K562 (cell line): ENCODE results near the gene CSK. TPM values are rescaled to one million over a fixed set of nuclear protein-coding genes. Genes with fewer than 3 reads are reported as not detected.

Experiments used
- ATAC-seq: fragments of 200-7000 bp; cut with Tn5 transposase; 3 replicates; pipeline ENCODE4 v1.9.1; 2020; ENCODE audit warnings: moderate library complexity
- BruUV-seq: library from RNA; stranded (reverse); fragments of 400-500 nt; replicated peaks from 2 replicates; lab custom pipeline; 2021; lab: Mats Ljungman, UMichigan
- CTCF ChIA-PET: fragments of 300-600 bp; formaldehyde crosslinking; extraction: SDS; loops from one replicate; lab custom pipeline; 2021; ENCODE audit warnings: low intra/inter-chr PET ratio; lab: Yijun Ruan, JAX
- POLR2A ChIA-PET: fragments of 300-600, 350-650 bp; sonication (Branson Sonifier 250); formaldehyde crosslinking; extraction: SDS; loops from one replicate; lab custom pipeline; 2021; ENCODE audit warnings: antibody characterized with exemption, inconsistent platforms; lab: Yijun Ruan, JAX
- DNase-seq, 4 experiments: peaks; one replicate each; pipeline versions ENCODE4 v3.0.0 to v3.0.0-alpha.2; 2011 to 2018; ENCODE audit warnings: low spot score in 3 of 4, mixed read lengths in 3 of 4; ENCODE audit errors: extremely low read depth in 1 of 4
- FAIRE-seq: peaks from 2 replicates; lab custom pipeline; 2011; peaks lifted over from hg19 to GRCh38; lab: Jason Lieb, UNC
- H2AFZ ChIP-seq: 2 replicates; pipeline ENCODE4 v1.6.0; 2011; ENCODE audit warnings: low read depth, low read length, control low read depth, inconsistent platforms
- H3K27ac ChIP-seq: fragments of 200-600 bp; 3 replicates; pipeline ENCODE4 v1.8.0; 2011; ENCODE audit warnings: low read depth, mild to moderate bottlenecking, control low read depth, inconsistent platforms, low read length, moderate library complexity, mixed read lengths; ENCODE audit errors: extremely low read depth
- H3K27me3 ChIP-seq, 2 experiments: fragments of 300-600 bp in 1 of 2; 2 replicates in 1 of 2; 3 replicates in 1 of 2; pipeline versions ENCODE4 v1.6.0 to v1.8.0; 2011; ENCODE audit warnings: inconsistent platforms in 2 of 2, low read length in 2 of 2, mild to moderate bottlenecking in 1 of 2, mixed read lengths in 1 of 2, moderate library complexity in 1 of 2; ENCODE audit not compliant: control insufficient read depth in 2 of 2, insufficient read depth in 2 of 2
- H3K36me3 ChIP-seq: fragments of 300-600 bp; 3 replicates; pipeline ENCODE4 v1.8.0; 2011; ENCODE audit warnings: mild to moderate bottlenecking, low read length, inconsistent platforms; ENCODE audit not compliant: control insufficient read depth, insufficient read depth
- H3K4me1 ChIP-seq, 2 experiments: fragments of 200-600 bp in 1 of 2; replicated peaks in 1 of 2; 2 replicates in 1 of 2; 3 replicates in 1 of 2; pipeline versions ENCODE4 v1.5.1 to v1.8.0; 2011; ENCODE audit warnings: inconsistent platforms in 2 of 2, low read length in 2 of 2, mild to moderate bottlenecking in 1 of 2, mixed read lengths in 1 of 2, moderate library complexity in 1 of 2; ENCODE audit not compliant: control insufficient read depth in 2 of 2, insufficient read depth in 2 of 2
- H3K4me2 ChIP-seq: 2 replicates; pipeline ENCODE4 v1.6.1; 2011; ENCODE audit warnings: low read length, control low read depth, inconsistent platforms, mixed read lengths; ENCODE audit not compliant: insufficient read depth
- H3K4me3 ChIP-seq: fragments of 200-600 bp; sonication (generic), shearing (Covaris generic); 2 replicates; pipeline ENCODE4 v1.5.1; 2016; ENCODE audit warnings: control low read depth, inconsistent platforms
- H3K79me2 ChIP-seq: fragments of 200-600 bp; 3 replicates; pipeline ENCODE4 v1.8.0; 2011; ENCODE audit warnings: low read length, inconsistent platforms; ENCODE audit not compliant: control insufficient read depth, insufficient read depth
- H3K9ac ChIP-seq, 2 experiments: 2 replicates each; pipeline versions ENCODE4 v1.6.0 to v1.6.1; 2011; ENCODE audit warnings: low read depth in 2 of 2, low read length in 2 of 2, control low read depth in 1 of 2, inconsistent platforms in 1 of 2, mild to moderate bottlenecking in 1 of 2, mixed read lengths in 1 of 2; ENCODE audit not compliant: insufficient read depth in 1 of 2
- H3K9me1 ChIP-seq: one replicate; pipeline ENCODE4 v1.6.0; 2011; ENCODE audit warnings: inconsistent platforms, mild to moderate bottlenecking, low read length, moderate library complexity; ENCODE audit not compliant: control insufficient read depth, insufficient read depth
- H3K9me3 ChIP-seq: replicated peaks from 2 replicates; pipeline ENCODE4 v1.5.1; 2011; ENCODE audit warnings: low read depth, low read length, inconsistent platforms; ENCODE audit not compliant: control insufficient read depth, insufficient read depth
- H4K20me1 ChIP-seq: replicated peaks from 2 replicates; pipeline ENCODE4 v1.6.1; 2011; ENCODE audit warnings: low read length, inconsistent platforms, mixed read lengths; ENCODE audit not compliant: control insufficient read depth, insufficient read depth
- CREB3 ChIP-seq: fragments of 450-650 bp; conservative IDR thresholded peaks from 2 replicates; pipeline ENCODE4 v1.6.1; 2016; ENCODE audit warnings: missing genetic modification characterization, low read depth, mild to moderate bottlenecking, missing compliant biosample characterization, moderate library complexity
- ERF ChIP-seq: fragments of 450-650 bp; formaldehyde crosslinking; IDR thresholded peaks from 2 replicates; pipeline ENCODE4 v1.4.0; 2020; ENCODE audit warnings: mild to moderate bottlenecking, mixed read lengths
- HNRNPUL1 ChIP-seq: fragments of 200-400 bp; formaldehyde crosslinking; IDR thresholded peaks from 2 replicates; pipeline ENCODE4 v1.6.1; 2017; ENCODE audit warnings: low read length
- MLLT1 ChIP-seq, 2 experiments: fragments of 450-650 bp; IDR thresholded peaks; 2 replicates each; pipeline ENCODE4 v1.6.1; 2016
- NBN ChIP-seq: fragments of 450-650 bp; IDR thresholded peaks from 2 replicates; pipeline ENCODE4 v1.6.1; 2016; ENCODE audit warnings: low read depth, mild to moderate bottlenecking
- PCBP2 ChIP-seq: fragments of 200-400 bp; formaldehyde crosslinking; IDR thresholded peaks from 2 replicates; pipeline ENCODE4 v1.6.1; 2018; ENCODE audit warnings: low read length, low read depth, mild to moderate bottlenecking, moderate library complexity; ENCODE audit not compliant: poor library complexity, severe bottlenecking
- POU5F1 ChIP-seq: fragments of 150-350 bp; IDR thresholded peaks from 2 replicates; pipeline ENCODE4 v1.6.1; 2014; ENCODE audit warnings: borderline replicate concordance, low read length, low read depth, mild to moderate bottlenecking; ENCODE audit not compliant: partially characterized antibody
- XRCC5 ChIP-seq: fragments of 200-400 bp; formaldehyde crosslinking; IDR thresholded peaks from 2 replicates; pipeline ENCODE4 v1.6.1; 2017; ENCODE audit warnings: low read depth, mild to moderate bottlenecking, low read length
- ZNF277 ChIP-seq: fragments of 250-450 bp; sonication (Bioruptor Pico); IDR thresholded peaks from 2 replicates; pipeline ENCODE4 v1.8.0; 2022; ENCODE audit warnings: inconsistent platforms, mild to moderate bottlenecking, moderate library complexity, borderline replicate concordance
- ZNF282 ChIP-seq: sonication (generic); formaldehyde crosslinking; IDR thresholded peaks from 2 replicates; pipeline ENCODE4 v1.8.1; 2023; ENCODE audit warnings: missing genetic modification reagents
- ZNF354B ChIP-seq: fragments of 250-450 bp; sonication (Bioruptor Pico); IDR thresholded peaks from 2 replicates; pipeline ENCODE4 v1.4.0; 2020
- WGBS: fragments of 100-300 bp; shearing (Covaris generic); methylation state at CpG from one replicate; pipeline ENCODE4 v1.1.6; 2016; ENCODE audit warnings: low coverage, mixed read lengths; ENCODE audit not compliant: insufficient coverage; ENCODE audit errors: missing lambda C conversion rate; 5-methylcytosine and 5-hydroxymethylcytosine counted together
- in situ Hi-C: fragments of 300-500 bp; cut with MboI; formaldehyde crosslinking; loops from 4 replicates; pipeline ENCODE4 v1.15.0; 2018; ENCODE audit warnings: inconsistent platforms, mixed read lengths
- intact Hi-C: fragments of 100-400 bp; cut with micrococcal nuclease; formaldehyde crosslinking; loops from 2 replicates; pipeline ENCODE4 v1.14.2; 2022
- polyA plus RNA-seq, 8 experiments: library from polyadenylated mRNA; depleted of rRNA in 4 of 8; stranded (reverse) in 5 of 8; unstranded in 3 of 8; fragments of >200 nt; fragmentation: Nextera tagmentation in 2 of 8; fragmentation: Illumina TruSeq in 1 of 8; extraction: Ambion mirVana in 2 of 8; extraction: Trizol in 1 of 8; gene quantifications; 2 replicates each; pipeline versions ENCODE4 v1.2.1 to v1.2.3, GENCODE V29; 2011 to 2014; ENCODE audit warnings: inconsistent platforms in 1 of 8, missing spikeins in 1 of 8
- total RNA-seq, 7 experiments: library from RNA; depleted of rRNA in 6 of 7; stranded (reverse); fragments of >200 nt in 6 of 7; fragmentation: Illumina TruSeq in 2 of 7; extraction: Trizol in 2 of 7; gene quantifications; 2 replicates each; pipeline versions ENCODE4 v1.2.1 to v1.2.3, GENCODE V29; 2011 to 2021; ENCODE audit warnings: low replicate concordance in 1 of 7

Gene CSK
- total and polyA plus RNA-seq, 9 of the 15 experiments (the other 6 are each of a cell fraction or from before 2014, with no cell fraction given) = 1.5 to 112 (median 22.5) TPM

- CTCF ChIA-PET = no interaction called here
- WGBS = 96% methylated on average over 3 of the region's 4 CpGs
Measured at GRCh38 chr15:74850393-74850792, 68.5 kb downstream of the CSK start.

GRCh38 chr15:74851960-74852359 lies 70.1 kb downstream of the CSK start:
- CTCF ChIA-PET = no interaction called here
- no TSS peak for BruUV-seq
- H3K4me1 ChIP-seq = peaks cover 0 to 1% of the 10 kb centered on the region in 2 experiments; a peak in 4 of 5 replicates
- H2AFZ ChIP-seq = no peak overlapping the region
- no peak overlapping the region for H3K4me3 ChIP-seq
- no peak overlapping the region for H3K4me2 ChIP-seq
- peaks cover 4% of the 10 kb centered on the region; the same call in 1 of the 3 replicates for H3K79me2 ChIP-seq
- H4K20me1 ChIP-seq = peaks cover 2% of the 10 kb centered on the region
- no peaks in the 10 kb centered on the region for H3K27me3 ChIP-seq
- peaks cover 3% of the 10 kb centered on the region for H3K9me1 ChIP-seq
- in situ Hi-C loops (no loop called here), intact Hi-C loops (no loop called here)
- 94% methylated on average over 5 of the region's 7 CpGs for WGBS
- H3K27ac ChIP-seq = no peak overlapping the region
- H3K36me3 ChIP-seq = peaks cover 67% of the 10 kb centered on the region
- FAIRE-seq (no peak), ATAC-seq (no peak), DNase-seq (no peak)
- H3K9ac ChIP-seq = no peak overlapping the region
- H3K9me3 ChIP-seq = no peaks in the 10 kb centered on the region
- POLR2A ChIA-PET = no interaction called here
- TF ChIP-seq XRCC5 (no peak), PCBP2 (no peak), HNRNPUL1 (no peak), NBN (no peak), ERF (CRISPR knock-in tag) (no peak), ZNF354B (CRISPR knock-in tag) (no peak), CREB3 (tag) (no peak), POU5F1 (no peak), MLLT1 (IDR thresholded peaks at IDR 0.05) (no peak)

More at GRCh38 chr15:74850393-74850792, 68.5 kb downstream of the CSK start:
- no peaks in the 10 kb centered on the region for H3K27me3 ChIP-seq
- DNase-seq = no peak
- peaks cover 3% of the 10 kb centered on the region for H3K9me1 ChIP-seq
- H3K27ac ChIP-seq = no peak overlapping the region
- intact Hi-C loops (no loop called here), in situ Hi-C loops (no loop called here)
- H2AFZ ChIP-seq = no peak overlapping the region
- TF ChIP-seq ZNF277 (CRISPR knock-in tag) (no peak), ZNF282 (no peak)
- H3K4me1 ChIP-seq = no peaks in the 10 kb centered on the region
- no peak for FAIRE-seq
- no peaks in the 10 kb centered on the region for H3K79me2 ChIP-seq
- ATAC-seq = no peak
- H3K4me2 ChIP-seq = no peak overlapping the region
- POLR2A ChIA-PET = interaction anchor here (1.2 kb wide), 1 partner anchor 59 kb away, joined by 3 read pairs; no protein-coding TSS in a partner anchor
- H3K36me3 ChIP-seq = peaks cover 71% of the 10 kb centered on the region; the same call in 2 of the 3 replicates
- no peak overlapping the region for H3K9ac ChIP-seq
- no peaks in the 10 kb centered on the region for H3K9me3 ChIP-seq
- no peaks in the 10 kb centered on the region for H4K20me1 ChIP-seq
- no TSS peak for BruUV-seq
- no peak overlapping the region for H3K4me3 ChIP-seq
